Measurements from ENCODE around the gene EIF2S3B.

The EIF2S3B gene

DNA sequence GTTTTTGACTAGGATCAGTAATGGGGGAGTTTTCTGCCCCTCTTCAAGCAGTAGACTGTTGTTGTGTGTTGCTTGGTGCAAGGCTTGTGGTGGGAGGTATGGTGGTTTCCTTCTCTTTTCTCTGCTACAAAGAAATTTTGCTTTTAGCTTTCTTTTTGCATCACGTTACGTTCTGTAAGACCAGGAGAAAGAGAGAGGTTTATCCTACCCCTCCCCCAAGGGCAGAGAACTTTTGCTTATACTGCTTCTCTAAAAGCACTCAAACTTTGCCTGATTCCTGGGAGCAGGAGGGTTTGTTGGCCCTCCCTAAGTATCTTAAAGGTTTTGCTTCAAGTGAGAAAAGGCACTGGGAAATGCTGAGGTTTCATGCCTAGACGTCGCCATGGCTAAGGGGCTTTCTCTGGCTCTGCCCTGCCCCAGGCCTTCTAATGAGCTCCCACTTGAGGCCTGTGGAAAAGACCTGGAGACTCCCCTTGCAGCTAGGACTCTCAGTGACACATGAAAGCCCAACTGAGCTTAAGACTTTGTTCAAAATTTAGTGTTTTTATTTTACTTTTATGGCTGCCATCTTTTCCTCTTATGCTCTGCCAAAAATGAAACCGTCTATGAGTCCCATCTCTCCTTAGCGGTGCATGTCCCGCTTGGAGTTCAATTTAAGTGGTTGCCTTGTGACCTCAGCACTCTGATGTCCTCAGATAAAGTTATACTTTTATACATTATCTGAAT lies 49.2 kb downstream of the EIF2S3B start:
- no peak for DNase-seq

- DNase-seq, result no peak
Observed at GRCh38 chr12:10557329-10557728, 51.6 kb downstream of the EIF2S3B start.

- no peak for DNase-seq
Observed at GRCh38 chr12:10557766-10558165, 52.1 kb downstream of the EIF2S3B start.
